ENCODE measurements around the gene CCL15. TPM values are rescaled to one million over a fixed set of nuclear protein-coding genes. Genes with fewer than 3 reads are reported as not detected.

Gene CCL15
- total RNA-seq, result 10 to 100 TPM; 19.8 to 79.4 (median 59.7) TPM
- long read RNA-seq, donor 1, transcript CCL15-204 (4 exons, 1,073 nt), result major isoform, 18 of 21 reads
- long read RNA-seq, donor 1, partial matches to known transcripts, result 0 of 21 reads
- long read RNA-seq, donor 1, other reads (novel, unspliced or antisense), result 3 of 21 reads
- long read RNA-seq, donor 2, transcript CCL15-204 (4 exons, 1,073 nt), result major isoform, 104 of 127 reads
- long read RNA-seq, donor 2, partial matches to known transcripts, result 1 of 127 reads
- long read RNA-seq, donor 2, other reads (novel, unspliced or antisense), result 22 of 127 reads

GRCh38 chr17:36001110-36001771 is at the start of gene CCL15:
Gene CCL15, minus strand, starts transcription at chr17:36001553. Its CDS starts 61 bp downstream, at chr17:36001492.
- H3K4me1 ChIP-seq (ENCODE audit: low read depth), result peaks cover 15% of the 10 kb centered on the region
- H3K36me3 ChIP-seq (ENCODE audit: low read depth), result no peaks in the 10 kb centered on the region
- intact Hi-C loops (cut with DNase I, micrococcal nuclease), result no loop called here
- peak within 1 kb of the TSS; percentile 7 for H3K4me3 ChIP-seq
- peak; percentile 59 to 76 (median 66) for DNase-seq
- ATAC-seq, result peak; percentile 79
- TF ChIP-seq CTCF (IDR thresholded peaks at IDR 0.05), result no peak
- H3K9me3 ChIP-seq, result no peaks in the 10 kb centered on the region

GRCh38 chr17:36049643-36050042 is 48.3 kb upstream of the CCL15 start:
- no peaks in the 10 kb centered on the region for H3K4me1 ChIP-seq (ENCODE audit: low read depth)

GRCh38 chr17:36048066-36048465 is 46.7 kb upstream of the CCL15 start:
- TF ChIP-seq CTCF (IDR thresholded peaks at IDR 0.05), result no peak
- ATAC-seq, result no peak
- no peak for DNase-seq
- H3K4me1 ChIP-seq (ENCODE audit: low read depth), result no peaks in the 10 kb centered on the region
- H3K4me3 ChIP-seq, result no peak overlapping the region
- peaks cover 16% of the 10 kb centered on the region for H3K9me3 ChIP-seq
- H3K36me3 ChIP-seq (ENCODE audit: low read depth), result no peaks in the 10 kb centered on the region
- intact Hi-C loops (cut with DNase I, micrococcal nuclease), result no loop called here

More at GRCh38 chr17:36049643-36050042, 48.3 kb upstream of the CCL15 start:
- no peak for TF ChIP-seq CTCF (IDR thresholded peaks at IDR 0.05)
- no peaks in the 10 kb centered on the region for H3K36me3 ChIP-seq (ENCODE audit: low read depth)
- H3K4me3 ChIP-seq, result no peak overlapping the region
- peaks cover 16% of the 10 kb centered on the region for H3K9me3 ChIP-seq
- intact Hi-C loops (cut with DNase I, micrococcal nuclease), result no loop called here
- DNase-seq (no peak), ATAC-seq (no peak)

- intact Hi-C loops (cut with DNase I, micrococcal nuclease), result no loop called here
- no peak for DNase-seq
- no peak for ATAC-seq
These were observed 34.9 kb upstream of the CCL15 start for GRCh38 chr17:36036235-36036634.

GRCh38 chr17:36034127-36034526 is 32.8 kb upstream of the CCL15 start:
- H3K4me3 ChIP-seq, result no peak overlapping the region
- H3K4me1 ChIP-seq (ENCODE audit: low read depth), result peaks cover 23% of the 10 kb centered on the region
- H3K9me3 ChIP-seq, result no peaks in the 10 kb centered on the region
- no peak for ATAC-seq
- no peaks in the 10 kb centered on the region for H3K36me3 ChIP-seq (ENCODE audit: low read depth)
- no peak for DNase-seq
- intact Hi-C loops (cut with DNase I, micrococcal nuclease), result no loop called here
- no peak for TF ChIP-seq CTCF (IDR thresholded peaks at IDR 0.05)

More at GRCh38 chr17:36036235-36036634, 34.9 kb upstream of the CCL15 start:
- no peak for TF ChIP-seq CTCF (IDR thresholded peaks at IDR 0.05)
- Histone ChIP-seq H3K9me3 (no peaks in the 10 kb centered on the region), H3K4me3 (no peak overlapping the region), H3K36me3 (ENCODE audit: low read depth) (no peaks in the 10 kb centered on the region), H3K4me1 (ENCODE audit: low read depth) (peaks cover 11% of the 10 kb centered on the region)

All from mucosa of descending colon (tissue), 3 donors.